ENCODE measurements around the gene KRT72. TPM values are rescaled to one million over a fixed set of nuclear protein-coding genes. Genes with fewer than 3 reads are reported as not detected.

KRT72 gene
- polyA plus RNA-seq, 1 donor (not counting 4 experiments of a cell fraction or from before 2014, with no cell fraction given) = not detected

DNA sequence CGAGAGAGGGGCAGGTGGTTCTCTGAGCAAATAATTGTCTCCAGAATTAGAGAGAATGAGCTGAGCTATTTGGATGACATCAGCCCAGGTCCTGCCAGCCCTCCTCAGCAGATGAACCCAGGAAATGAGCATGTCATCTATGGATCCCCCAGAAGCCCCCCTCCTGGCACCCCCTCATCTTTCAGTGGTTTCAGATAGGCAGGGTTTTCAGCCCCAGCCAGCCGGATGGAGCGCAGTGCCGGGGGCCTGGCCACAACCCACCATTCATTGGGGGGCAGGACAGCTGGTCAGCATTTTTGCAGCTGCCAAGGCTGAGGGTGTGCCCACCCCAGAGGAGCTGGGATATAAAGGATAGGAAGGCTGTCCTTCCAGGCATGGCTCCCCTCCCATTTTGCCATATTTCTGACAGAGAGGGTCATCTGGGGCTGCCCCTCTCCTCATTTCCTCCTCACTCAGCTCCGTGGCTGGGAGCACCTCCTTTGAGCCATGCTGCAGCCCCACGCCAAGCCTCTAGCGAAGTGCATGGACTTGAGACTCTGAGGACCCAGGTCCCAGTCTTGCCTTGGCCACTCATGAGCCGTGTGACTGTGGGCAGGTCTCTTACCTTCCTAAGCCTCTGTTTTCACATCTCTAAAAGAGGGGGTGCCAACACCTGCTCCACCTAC is 42.4 kb downstream of the KRT72 start:
- Histone ChIP-seq H3K36me3 (ENCODE audit: control insufficient read depth in 2 of 2, extremely low read depth in 1 of 2, insufficient read depth in 2 of 2, low read length in 2 of 2) (no peaks in the 10 kb centered on the region), H3K4me1 (ENCODE audit: control insufficient read depth, extremely low read depth, insufficient read depth, low read length) (no peaks in the 10 kb centered on the region), H3K79me2 (ENCODE audit: control insufficient read depth, insufficient read depth, low read length) (no peaks in the 10 kb centered on the region), H3K27me3 (ENCODE audit: control insufficient read depth, extremely low read depth, insufficient read depth, low read length) (no peaks in the 10 kb centered on the region), H3K9ac (ENCODE audit: control insufficient read depth, extremely low read depth, insufficient read depth, low read length) (no peak overlapping the region), H3K27ac (ENCODE audit: control insufficient read depth, insufficient read depth, low read length) (no peak overlapping the region), H3K4me3 (ENCODE audit: control insufficient read depth in 2 of 3, extremely low read depth in 1 of 3, insufficient read depth in 2 of 3, low read depth in 1 of 3, low read length in 3 of 3) (no peak overlapping the region), H4K20me1 (ENCODE audit: control insufficient read depth, extremely low read depth, insufficient read depth, low read length) (no peaks in the 10 kb centered on the region), H3K9me3 (ENCODE audit: control insufficient read depth, low read depth, low read length) (no peaks in the 10 kb centered on the region), H3K9me1 (ENCODE audit: control insufficient read depth, extremely low read depth, insufficient read depth, low read length) (no peaks in the 10 kb centered on the region), H3K4me2 (ENCODE audit: control insufficient read depth, extremely low read depth, insufficient read depth, low read depth, low read length) (no peak overlapping the region), H2AFZ (ENCODE audit: control insufficient read depth, low read length) (no peak overlapping the region)
- no peak for FAIRE-seq
- TF ChIP-seq, protein P1, sequence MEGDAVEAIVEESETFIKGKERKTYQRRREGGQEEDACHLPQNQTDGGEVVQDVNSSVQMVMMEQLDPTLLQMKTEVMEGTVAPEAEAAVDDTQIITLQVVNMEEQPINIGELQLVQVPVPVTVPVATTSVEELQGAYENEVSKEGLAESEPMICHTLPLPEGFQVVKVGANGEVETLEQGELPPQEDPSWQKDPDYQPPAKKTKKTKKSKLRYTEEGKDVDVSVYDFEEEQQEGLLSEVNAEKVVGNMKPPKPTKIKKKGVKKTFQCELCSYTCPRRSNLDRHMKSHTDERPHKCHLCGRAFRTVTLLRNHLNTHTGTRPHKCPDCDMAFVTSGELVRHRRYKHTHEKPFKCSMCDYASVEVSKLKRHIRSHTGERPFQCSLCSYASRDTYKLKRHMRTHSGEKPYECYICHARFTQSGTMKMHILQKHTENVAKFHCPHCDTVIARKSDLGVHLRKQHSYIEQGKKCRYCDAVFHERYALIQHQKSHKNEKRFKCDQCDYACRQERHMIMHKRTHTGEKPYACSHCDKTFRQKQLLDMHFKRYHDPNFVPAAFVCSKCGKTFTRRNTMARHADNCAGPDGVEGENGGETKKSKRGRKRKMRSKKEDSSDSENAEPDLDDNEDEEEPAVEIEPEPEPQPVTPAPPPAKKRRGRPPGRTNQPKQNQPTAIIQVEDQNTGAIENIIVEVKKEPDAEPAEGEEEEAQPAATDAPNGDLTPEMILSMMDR (optimal IDR thresholded peaks at IDR 0.05 in 1 of 3, IDR thresholded peaks at IDR 0.05 in 1 of 3, conservative IDR thresholded peaks at IDR 0.05 in 1 of 3; ENCODE audit: extremely low read depth in 1 of 3, insufficient read depth in 2 of 3, low read length in 3 of 3) = no peak
- TF ChIP-seq EZH2 (IDR thresholded peaks at IDR 0.05; ENCODE audit: low read length) = no peak
- dilution Hi-C loops (cut with MboI; ENCODE audit: extremely low pct_ligation_motif_present, low sequenced_read_pairs) = no loop called here
- no peak for DNase-seq (ENCODE audit: low read depth, low spot score)

DNA sequence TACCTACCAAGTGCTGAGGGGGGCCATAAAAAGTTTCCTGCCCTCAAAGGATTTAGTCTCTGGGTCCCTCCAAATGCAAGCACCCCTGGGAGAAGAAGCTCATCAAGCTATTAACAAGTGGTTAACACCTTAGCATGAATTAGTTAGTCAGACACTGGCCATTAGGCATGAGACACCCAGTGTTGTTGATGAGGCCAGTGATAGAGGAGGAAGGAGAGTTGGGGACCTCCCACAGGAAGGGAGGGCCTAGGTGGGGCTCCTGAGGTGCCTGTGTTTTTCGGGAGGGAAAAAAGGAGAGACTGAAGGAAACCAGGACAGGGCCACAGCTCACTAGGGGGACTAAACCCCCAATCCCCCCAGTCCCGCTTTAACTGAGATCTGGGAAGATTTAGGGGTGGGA is 43.8 kb downstream of the KRT72 start:
- Histone ChIP-seq H2AFZ (ENCODE audit: control insufficient read depth, low read length) (no peak overlapping the region), H3K36me3 (ENCODE audit: control insufficient read depth in 2 of 2, extremely low read depth in 1 of 2, insufficient read depth in 2 of 2, low read length in 2 of 2) (no peaks in the 10 kb centered on the region), H3K79me2 (ENCODE audit: control insufficient read depth, insufficient read depth, low read length) (no peaks in the 10 kb centered on the region), H3K9me1 (ENCODE audit: control insufficient read depth, extremely low read depth, insufficient read depth, low read length) (no peaks in the 10 kb centered on the region), H3K9me3 (ENCODE audit: control insufficient read depth, low read depth, low read length) (no peaks in the 10 kb centered on the region), H3K4me1 (ENCODE audit: control insufficient read depth, extremely low read depth, insufficient read depth, low read length) (no peaks in the 10 kb centered on the region), H3K9ac (ENCODE audit: control insufficient read depth, extremely low read depth, insufficient read depth, low read length) (no peak overlapping the region), H3K27ac (ENCODE audit: control insufficient read depth, insufficient read depth, low read length) (no peak overlapping the region), H4K20me1 (ENCODE audit: control insufficient read depth, extremely low read depth, insufficient read depth, low read length) (no peaks in the 10 kb centered on the region), H3K4me2 (ENCODE audit: control insufficient read depth, extremely low read depth, insufficient read depth, low read depth, low read length) (no peak overlapping the region), H3K27me3 (ENCODE audit: control insufficient read depth, extremely low read depth, insufficient read depth, low read length) (no peaks in the 10 kb centered on the region), H3K4me3 (ENCODE audit: control insufficient read depth in 2 of 3, extremely low read depth in 1 of 3, insufficient read depth in 2 of 3, low read depth in 1 of 3, low read length in 3 of 3) (no peak overlapping the region)
- dilution Hi-C loops (cut with MboI; ENCODE audit: extremely low pct_ligation_motif_present, low sequenced_read_pairs) = no loop called here
- TF ChIP-seq, protein P1 (optimal IDR thresholded peaks at IDR 0.05 in 1 of 3, IDR thresholded peaks at IDR 0.05 in 1 of 3, conservative IDR thresholded peaks at IDR 0.05 in 1 of 3; ENCODE audit: extremely low read depth in 1 of 3, insufficient read depth in 2 of 3, low read length in 3 of 3) = no peak
- TF ChIP-seq EZH2 (IDR thresholded peaks at IDR 0.05; ENCODE audit: low read length) = no peak
- FAIRE-seq = no peak
- no peak for DNase-seq (ENCODE audit: low read depth, low spot score)

Data from keratinocyte (primary cell).